Activated T-helper 1 cell treated with anti-CD3 and anti-CD28 coated beads, Interleukin-12 subunit alpha, Interleukin-12 subunit beta, Interleukin-2, Interleukin-4 antibody, amounts not matched to agents 30 ng/mL and 10 ng/mL and 1 ng/mL, durations not matched to agents 14 hours and 24 hours and 36 hours (primary cell): ENCODE measurements around the gene FBLN5. TPM values are rescaled to one million over a fixed set of nuclear protein-coding genes. Genes with fewer than 3 reads are reported as not detected.
"Not testable (repeated sequence)": the region's sequence is repeated elsewhere in the genome, so short reads cannot be mapped to it uniquely, and the experiment has no call there.

ENCODE experiments used
- DNase-seq: peaks from one replicate; pipeline ENCODE4 v3.0.0; 2021; ENCODE audit warnings: low spot score
- H3K27ac Mint-ChIP-seq: one replicate; pipeline ENCODE4 v1.8.0; 2021; ENCODE audit warnings: mild to moderate bottlenecking, mixed read lengths
- H3K27me3 Mint-ChIP-seq: one replicate; pipeline ENCODE4 v1.8.0; 2022; ENCODE audit warnings: mild to moderate bottlenecking, moderate library complexity, mixed read lengths; ENCODE audit not compliant: insufficient read depth
- H3K36me3 Mint-ChIP-seq: one replicate; pipeline ENCODE4 v1.8.0; 2021; ENCODE audit warnings: low read depth, mixed read lengths
- H3K4me1 Mint-ChIP-seq: one replicate; pipeline ENCODE4 v1.8.0; 2021; ENCODE audit warnings: low read depth, mixed read lengths
- H3K4me3 Mint-ChIP-seq: one replicate; pipeline ENCODE4 v1.8.0; 2021; ENCODE audit warnings: mild to moderate bottlenecking, moderate library complexity, mixed read lengths
- H3K9me3 Mint-ChIP-seq: one replicate; pipeline ENCODE4 v1.8.0; 2021; ENCODE audit warnings: mixed read lengths
- intact Hi-C: fragments of 100-400 bp; cut with micrococcal nuclease; formaldehyde crosslinking; loops from one replicate; pipeline ENCODE4 v1.15.1; 2024
- total RNA-seq: library from RNA; stranded (reverse); gene quantifications from 2 replicates; pipeline ENCODE4 v1.2.3, GENCODE V29; 2022

The FBLN5 gene
- total RNA-seq, 1 donor from 2014 or later, result 1.2 TPM

DNA sequence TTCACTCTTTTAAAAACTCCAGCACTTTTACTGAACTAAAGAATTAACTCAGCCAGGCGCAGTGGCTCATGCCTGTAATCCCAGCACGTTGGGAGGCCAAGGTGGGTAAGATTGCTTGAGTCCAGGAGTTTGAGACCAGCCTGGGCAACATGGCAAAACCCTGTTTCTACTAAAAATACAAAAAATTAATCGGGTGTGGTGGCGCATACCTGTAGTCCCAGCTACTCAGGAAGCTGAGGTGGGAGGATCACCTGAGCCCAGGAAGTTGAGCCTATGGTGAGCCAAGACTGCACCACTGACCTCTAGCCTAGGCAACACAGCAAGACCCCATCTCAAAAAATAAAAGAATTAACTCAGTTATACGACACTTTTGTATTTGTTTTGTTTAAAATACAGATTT lies 49.8 kb downstream of the FBLN5 start:
- intact Hi-C loops, result not testable (repeated sequence)

DNA sequence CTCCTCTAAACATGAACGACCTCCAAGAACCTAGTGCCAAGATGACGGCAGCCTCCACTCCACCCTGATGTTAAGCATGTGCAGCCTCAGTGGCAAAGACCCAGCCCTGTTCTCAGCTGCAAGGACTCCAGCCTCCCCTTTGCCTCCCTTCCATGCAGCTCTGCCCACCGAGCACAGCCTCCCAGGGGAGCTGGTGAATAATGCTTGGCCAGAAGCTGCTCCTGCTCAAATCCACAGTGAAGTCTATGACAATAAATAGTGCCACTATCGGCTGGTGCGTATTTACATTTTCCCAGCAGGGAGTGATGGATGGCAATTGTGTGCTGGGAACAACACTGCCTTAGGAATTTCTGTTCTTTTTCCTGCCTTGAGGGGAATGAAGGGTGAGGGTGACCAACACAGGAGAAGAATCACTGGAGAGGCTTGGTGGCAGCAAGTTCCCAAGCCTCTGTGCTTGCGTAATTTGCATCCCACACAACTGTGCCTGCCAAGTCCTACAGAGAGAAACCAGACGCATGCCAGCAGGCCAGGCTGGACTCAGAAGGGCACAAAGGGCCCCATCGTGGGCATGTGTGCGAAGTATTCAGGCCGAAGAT lies 50.3 kb downstream of the FBLN5 start:
- Mint-ChIP-seq H3K36me3 (no peaks in the 10 kb centered on the region), H3K4me1 (peaks cover 14% of the 10 kb centered on the region)
- intact Hi-C loops, result no loop called here

More for the DNA sequence above, 49.8 kb downstream of the FBLN5 start:
- not testable (repeated sequence) for H3K36me3 Mint-ChIP-seq, H3K4me3 Mint-ChIP-seq, H3K27ac Mint-ChIP-seq, H3K27me3 Mint-ChIP-seq, DNase-seq, H3K9me3 Mint-ChIP-seq
- H3K4me1 Mint-ChIP-seq, result peaks cover 12% of the 10 kb centered on the region

DNA sequence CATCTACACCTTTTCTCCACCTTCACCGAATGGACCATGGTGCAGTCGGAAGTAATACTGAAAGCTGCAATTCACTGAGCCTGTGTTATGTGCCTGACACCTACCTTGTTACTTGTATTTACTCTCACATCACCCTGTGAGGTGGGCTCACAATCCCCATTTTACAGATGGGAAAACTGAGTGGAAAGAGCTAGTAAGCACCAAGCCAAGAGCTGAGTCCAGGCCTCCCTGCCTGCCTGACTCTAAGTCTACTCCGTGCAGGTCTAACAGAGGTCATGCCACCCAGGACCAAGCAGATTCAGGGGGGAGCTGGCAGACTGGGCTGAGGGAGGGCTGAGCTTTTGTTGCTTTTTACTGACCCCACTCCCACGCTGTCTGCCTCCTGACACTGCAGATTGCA lies 51.1 kb downstream of the FBLN5 start:
- intact Hi-C loops, result no loop called here
- peaks cover 3% of the 10 kb centered on the region for H3K27me3 Mint-ChIP-seq
- no peaks in the 10 kb centered on the region for H3K9me3 Mint-ChIP-seq

More for the DNA sequence above, 50.3 kb downstream of the FBLN5 start:
- DNase-seq, result no peak
- Mint-ChIP-seq H3K27me3 (peaks cover 8% of the 10 kb centered on the region), H3K4me3 (no peak overlapping the region), H3K9me3 (no peaks in the 10 kb centered on the region), H3K27ac (no peak overlapping the region)

DNA sequence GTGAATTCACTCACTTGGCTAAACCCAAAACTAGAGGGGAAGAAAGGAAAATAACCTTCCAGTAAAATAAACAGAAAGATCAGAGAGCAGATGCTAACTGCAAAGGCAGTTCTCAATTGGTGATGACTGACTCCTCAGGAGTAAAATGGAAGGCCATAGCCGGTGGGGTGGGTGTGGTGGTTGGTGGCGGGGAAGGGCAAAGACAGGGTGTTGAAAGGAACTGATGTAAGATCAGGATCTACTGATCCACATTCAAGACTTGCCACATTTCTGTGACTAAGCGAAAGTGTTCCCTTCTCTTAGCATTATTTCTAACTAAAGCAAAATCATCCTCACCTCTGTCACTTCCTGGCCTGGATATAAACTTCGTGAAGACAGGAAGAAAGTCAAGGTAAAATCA lies 53.8 kb downstream of the FBLN5 start:
- Mint-ChIP-seq H3K27ac (peak overlapping the region; percentile 57), H3K4me1 (peaks cover 34% of the 10 kb centered on the region), H3K27me3 (no peaks in the 10 kb centered on the region), H3K36me3 (no peaks in the 10 kb centered on the region), H3K4me3 (no peak overlapping the region), H3K9me3 (no peaks in the 10 kb centered on the region)
- intact Hi-C loops, result loop anchor here (2.0 kb wide), 1 partner anchor 21 kb away; no protein-coding TSS in a partner anchor
- no peak for DNase-seq

More for the DNA sequence above, 51.1 kb downstream of the FBLN5 start:
- Mint-ChIP-seq H3K27ac (no peak overlapping the region), H3K36me3 (no peaks in the 10 kb centered on the region), H3K4me3 (no peak overlapping the region), H3K4me1 (peaks cover 17% of the 10 kb centered on the region)
- DNase-seq, result no peak

DNA sequence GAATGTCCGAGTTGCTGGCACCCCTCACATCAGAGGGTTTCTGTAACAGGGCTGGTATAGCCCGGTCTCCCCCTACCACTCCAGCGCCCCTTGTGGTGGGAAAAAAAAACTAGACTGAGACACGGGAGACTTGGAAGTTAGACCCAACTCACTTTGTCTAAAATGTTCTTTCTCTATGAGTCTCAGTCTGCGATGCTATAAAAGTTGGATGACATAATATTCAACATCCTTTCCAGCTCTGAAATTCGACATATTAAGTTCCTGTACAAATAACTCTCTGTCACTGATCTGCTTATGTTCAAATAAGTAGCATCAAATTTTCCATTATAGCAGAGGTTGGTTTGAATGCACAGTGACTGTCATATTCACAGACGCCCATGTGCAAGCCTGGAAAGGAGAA lies 54.5 kb downstream of the FBLN5 start:
- Mint-ChIP-seq H3K27ac (no peak overlapping the region), H3K4me3 (no peak overlapping the region), H3K4me1 (peaks cover 34% of the 10 kb centered on the region), H3K9me3 (no peaks in the 10 kb centered on the region), H3K27me3 (no peaks in the 10 kb centered on the region), H3K36me3 (no peaks in the 10 kb centered on the region)
- intact Hi-C loops, result loop anchor here (2.0 kb wide), 1 partner anchor 20 kb away; no protein-coding TSS in a partner anchor
- DNase-seq, result no peak

DNA sequence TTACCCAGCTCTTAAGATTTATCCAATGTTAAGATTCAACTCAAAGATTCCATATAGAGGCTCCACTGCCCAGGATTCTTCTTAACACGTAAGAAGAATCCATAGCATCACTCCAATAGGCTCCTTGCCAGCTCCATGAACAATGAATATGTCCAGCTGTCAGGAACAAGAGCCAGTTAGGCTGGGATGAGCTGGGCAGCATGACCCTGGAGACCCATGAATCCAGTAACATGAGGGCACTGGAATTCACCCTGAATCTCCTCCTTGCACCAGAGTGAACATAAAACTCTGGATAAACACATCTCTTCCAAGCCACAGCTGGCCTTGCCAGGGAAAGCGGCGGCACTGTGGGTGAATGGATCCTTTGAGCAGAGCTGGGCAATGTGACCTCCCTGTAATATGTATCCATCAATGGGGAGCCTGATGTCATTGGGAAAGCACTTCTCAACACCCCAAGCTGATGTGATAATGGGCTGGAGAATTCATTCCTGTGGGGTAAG lies 55.7 kb downstream of the FBLN5 start:
- Mint-ChIP-seq H3K9me3 (no peaks in the 10 kb centered on the region), H3K4me3 (no peak overlapping the region), H3K4me1 (peaks cover 37% of the 10 kb centered on the region), H3K36me3 (no peaks in the 10 kb centered on the region), H3K27me3 (no peaks in the 10 kb centered on the region), H3K27ac (no peak overlapping the region)
- DNase-seq, result no peak
- intact Hi-C loops, result loop anchor here (2.0 kb wide), 1 partner anchor 19 kb away; no protein-coding TSS in a partner anchor

DNA sequence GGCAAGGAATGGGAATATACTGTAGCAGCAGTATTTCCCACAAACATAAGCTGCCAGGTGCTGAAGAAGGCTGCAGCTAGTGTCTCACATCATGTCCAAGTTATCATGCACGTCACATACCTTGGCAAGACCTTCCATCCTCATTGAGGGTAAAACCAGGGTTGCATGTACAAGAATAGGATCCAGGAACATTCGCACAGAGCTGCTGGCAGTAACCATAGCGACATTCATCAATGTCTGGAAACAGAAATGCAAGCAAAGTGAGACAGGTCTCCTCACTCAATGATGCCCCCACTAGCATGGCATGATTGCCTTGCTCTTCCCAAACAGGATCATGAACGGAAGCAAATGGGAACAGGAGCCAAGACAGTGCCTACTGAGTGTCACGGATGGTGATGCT lies 56.4 kb downstream of the FBLN5 start:
- Mint-ChIP-seq H3K9me3 (no peaks in the 10 kb centered on the region), H3K27me3 (no peaks in the 10 kb centered on the region), H3K4me3 (no peak overlapping the region), H3K4me1 (peaks cover 40% of the 10 kb centered on the region), H3K27ac (no peak overlapping the region), H3K36me3 (no peaks in the 10 kb centered on the region)
- no peak for DNase-seq
- intact Hi-C loops, result no loop called here

DNA sequence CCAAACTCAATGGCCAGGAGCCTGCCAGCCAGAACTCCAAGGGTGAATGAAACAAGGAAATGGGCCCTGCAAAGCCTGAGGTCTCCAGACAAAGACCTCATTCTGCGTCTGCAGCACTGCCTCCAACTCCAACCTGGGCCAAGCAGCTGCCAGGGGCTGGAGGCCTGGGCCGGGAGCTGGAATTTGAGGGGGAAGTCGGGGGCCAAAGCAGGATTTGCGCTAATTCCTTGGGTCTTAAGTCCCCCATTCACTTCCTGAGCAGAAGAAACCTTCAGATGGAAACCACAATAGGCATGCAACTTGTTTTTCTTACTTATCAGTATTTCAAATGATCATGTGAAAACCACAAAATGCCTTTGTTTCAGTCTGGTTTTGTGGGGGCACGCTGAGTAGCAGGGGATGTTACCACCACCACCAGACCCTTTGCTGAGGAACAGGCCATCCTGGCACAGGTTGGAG lies 57.2 kb downstream of the FBLN5 start:
- intact Hi-C loops, result no loop called here
- no peak overlapping the region for H3K4me3 Mint-ChIP-seq
- DNase-seq, result no peak
- H3K9me3 Mint-ChIP-seq, result no peaks in the 10 kb centered on the region
- H3K4me1 Mint-ChIP-seq, result peaks cover 40% of the 10 kb centered on the region
- no peaks in the 10 kb centered on the region for H3K27me3 Mint-ChIP-seq
- no peaks in the 10 kb centered on the region for H3K36me3 Mint-ChIP-seq
- peak overlapping the region; percentile 23 for H3K27ac Mint-ChIP-seq

DNA sequence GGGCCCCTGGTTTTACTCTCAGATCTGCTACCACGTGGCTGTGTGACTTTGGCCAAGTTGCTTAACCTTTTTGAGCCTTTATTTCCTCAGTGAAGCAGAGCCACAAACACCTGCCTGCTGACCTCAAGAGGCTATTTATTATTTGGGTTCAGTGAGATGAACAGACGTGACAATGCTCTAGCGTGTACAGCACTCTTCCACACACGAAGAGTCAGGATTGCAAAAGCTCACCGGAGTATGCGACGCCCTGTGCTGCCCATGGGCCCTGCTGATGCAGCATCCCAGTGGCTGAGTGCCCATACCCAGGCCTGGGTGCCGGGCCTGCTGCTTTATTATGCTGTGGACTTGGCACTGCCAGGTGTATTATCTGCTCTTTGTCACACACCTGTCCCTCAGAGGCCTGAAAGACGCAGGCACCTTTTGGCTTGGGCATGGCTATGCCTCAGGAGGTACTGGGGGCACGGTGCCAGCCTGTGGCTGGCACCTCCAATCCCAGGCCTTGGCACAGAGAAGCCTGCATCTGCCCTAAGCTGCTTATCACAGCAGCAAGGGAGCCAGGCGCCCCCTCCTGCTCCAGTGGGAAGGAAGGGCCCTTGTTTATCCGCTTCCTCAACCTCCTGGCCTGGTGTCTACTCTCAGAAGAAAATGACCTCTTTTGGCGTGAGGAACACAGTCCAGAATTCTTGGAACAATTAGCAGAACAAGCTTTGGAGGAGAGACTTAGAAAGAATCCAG lies 57.9 kb downstream of the FBLN5 start:
- intact Hi-C loops, result no loop called here
- no peak for DNase-seq
- peaks cover 40% of the 10 kb centered on the region for H3K4me1 Mint-ChIP-seq
- no peaks in the 10 kb centered on the region for H3K36me3 Mint-ChIP-seq
- peak overlapping the region; percentile 23 for H3K27ac Mint-ChIP-seq
- no peaks in the 10 kb centered on the region for H3K9me3 Mint-ChIP-seq
- no peak overlapping the region for H3K4me3 Mint-ChIP-seq
- H3K27me3 Mint-ChIP-seq, result no peaks in the 10 kb centered on the region

DNA sequence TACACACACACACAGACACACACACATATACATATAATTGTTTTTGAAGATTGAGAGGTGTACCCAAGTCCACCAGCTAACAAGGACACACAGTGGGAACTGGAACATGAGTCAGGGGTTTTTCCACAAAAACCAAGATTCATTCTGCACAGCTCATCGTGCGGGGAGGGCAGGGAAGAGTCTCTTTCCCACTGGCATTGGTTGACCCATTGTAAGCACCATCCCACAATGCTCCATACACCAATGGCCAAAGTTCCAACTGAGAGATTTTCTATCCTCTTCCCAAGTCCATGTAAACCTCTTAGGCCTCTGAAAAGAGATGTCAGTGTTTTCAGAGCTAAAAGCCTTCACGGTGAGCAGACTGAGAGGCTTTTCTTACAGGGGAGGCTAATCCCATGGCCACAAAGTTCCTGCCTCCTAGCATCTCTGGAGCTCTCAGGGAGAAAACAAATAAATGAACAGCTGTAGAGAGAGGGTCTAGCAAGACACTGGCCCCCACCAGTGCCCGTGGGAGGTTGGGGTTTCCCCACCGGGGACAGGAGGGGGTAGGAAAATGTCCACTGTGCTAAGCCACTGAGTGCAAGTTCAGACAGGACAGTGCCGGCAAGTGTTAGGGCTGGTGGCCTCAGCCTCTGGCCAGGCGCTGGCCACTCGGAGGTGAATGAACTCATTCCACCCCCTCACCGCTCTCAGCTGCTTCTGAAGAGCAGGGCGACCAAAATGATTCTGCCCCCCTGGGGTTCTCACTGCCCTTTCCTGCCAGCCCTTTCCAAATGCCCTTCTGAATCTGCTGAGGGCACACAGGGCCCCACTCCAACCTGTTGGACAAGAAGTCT lies 58.6 kb downstream of the FBLN5 start:
- no peak for DNase-seq
- intact Hi-C loops, result no loop called here
- H3K27ac Mint-ChIP-seq, result no peak overlapping the region
- H3K4me3 Mint-ChIP-seq, result no peak overlapping the region
- peaks cover 3% of the 10 kb centered on the region for H3K27me3 Mint-ChIP-seq
- peaks cover 47% of the 10 kb centered on the region for H3K4me1 Mint-ChIP-seq
- H3K9me3 Mint-ChIP-seq, result no peaks in the 10 kb centered on the region
- no peaks in the 10 kb centered on the region for H3K36me3 Mint-ChIP-seq

DNA sequence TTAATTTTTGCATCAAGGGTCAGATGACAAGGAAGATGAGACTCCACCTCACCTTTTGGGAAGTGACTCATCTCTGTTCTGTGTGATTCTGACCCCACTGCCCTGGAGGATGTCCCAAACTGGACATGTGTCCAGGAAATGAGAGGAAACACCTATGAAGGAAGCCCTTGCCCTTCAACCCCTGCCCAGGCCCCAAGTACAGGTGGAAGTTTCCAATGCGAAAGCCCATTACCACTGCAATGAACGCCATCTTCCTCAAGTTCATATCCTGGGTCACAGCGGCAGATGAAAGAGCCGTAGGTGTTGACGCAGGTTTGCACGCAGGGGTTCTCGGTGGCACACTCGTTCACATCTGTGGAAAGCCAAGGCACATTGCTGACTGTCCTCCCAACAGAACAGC lies 60.5 kb downstream of the FBLN5 start:
- intact Hi-C loops, result no loop called here
- no peak overlapping the region for H3K4me3 Mint-ChIP-seq
- DNase-seq, result no peak

DNA sequence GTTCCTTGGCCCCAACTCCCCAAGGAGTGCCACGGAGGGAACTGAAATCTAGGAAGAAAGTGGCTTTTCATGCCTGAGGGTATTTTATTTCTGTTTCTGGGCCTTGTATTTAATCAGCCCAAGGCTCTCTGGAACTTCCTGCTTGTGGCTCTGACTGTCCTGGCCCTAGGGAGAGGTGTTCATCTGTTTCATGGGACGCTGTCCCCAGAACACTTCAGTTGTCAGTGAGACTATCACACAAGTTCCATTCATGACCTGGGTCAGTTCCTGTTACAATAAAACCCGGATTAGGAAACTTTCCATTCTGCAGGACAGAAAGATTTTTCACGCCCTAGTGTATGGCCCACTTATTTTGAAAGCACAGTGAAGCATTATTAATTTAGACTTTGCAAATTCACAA lies 61.7 kb downstream of the FBLN5 start:
- H3K27ac Mint-ChIP-seq, result no peak overlapping the region
- H3K27me3 Mint-ChIP-seq, result peaks cover 3% of the 10 kb centered on the region
- no peak for DNase-seq
- no peak overlapping the region for H3K4me3 Mint-ChIP-seq
- H3K36me3 Mint-ChIP-seq, result no peaks in the 10 kb centered on the region
- H3K4me1 Mint-ChIP-seq, result peaks cover 32% of the 10 kb centered on the region
- no peaks in the 10 kb centered on the region for H3K9me3 Mint-ChIP-seq
- intact Hi-C loops, result no loop called here

More for the DNA sequence above, 60.5 kb downstream of the FBLN5 start:
- H3K4me1 Mint-ChIP-seq, result peaks cover 33% of the 10 kb centered on the region
- H3K9me3 Mint-ChIP-seq, result no peaks in the 10 kb centered on the region
- no peak overlapping the region for H3K27ac Mint-ChIP-seq
- no peaks in the 10 kb centered on the region for H3K36me3 Mint-ChIP-seq
- peaks cover 3% of the 10 kb centered on the region for H3K27me3 Mint-ChIP-seq
